GM21526 (cell line): ENCODE results near the gene MCHR1.
"Not testable (repeated sequence)": the region's sequence is repeated elsewhere in the genome, so short reads cannot be mapped to it uniquely, and the experiment has no call there.

Experiments
- ATAC-seq: cut with Tn5 transposase; IDR thresholded peaks from one replicate; pipeline ENCODE4 v1.9.1; 2021; ENCODE audit warnings: moderate library complexity; ENCODE audit not compliant: unreplicated experiment, low FRiP score

MCHR1 gene

DNA sequence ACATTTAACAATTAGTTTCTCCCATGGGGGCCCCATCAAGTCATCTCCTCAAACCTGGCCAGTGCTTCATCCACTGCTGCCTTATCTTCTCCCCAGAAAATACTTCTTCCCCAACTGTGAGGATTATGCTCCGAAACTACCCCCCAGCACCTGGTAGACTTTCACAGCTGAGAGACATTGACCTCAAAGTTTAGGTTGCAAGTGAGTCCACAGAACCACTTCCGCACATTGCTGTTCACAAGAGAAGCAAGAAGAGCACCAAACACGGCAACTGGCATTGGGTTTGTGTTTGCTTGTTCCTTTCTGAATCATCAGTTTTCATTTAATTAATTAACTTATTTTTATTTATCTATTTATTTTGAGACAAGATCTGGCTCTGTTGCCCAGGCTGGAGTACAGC lies 6.1 kb downstream of the MCHR1 start:
- no peak for ATAC-seq

DNA sequence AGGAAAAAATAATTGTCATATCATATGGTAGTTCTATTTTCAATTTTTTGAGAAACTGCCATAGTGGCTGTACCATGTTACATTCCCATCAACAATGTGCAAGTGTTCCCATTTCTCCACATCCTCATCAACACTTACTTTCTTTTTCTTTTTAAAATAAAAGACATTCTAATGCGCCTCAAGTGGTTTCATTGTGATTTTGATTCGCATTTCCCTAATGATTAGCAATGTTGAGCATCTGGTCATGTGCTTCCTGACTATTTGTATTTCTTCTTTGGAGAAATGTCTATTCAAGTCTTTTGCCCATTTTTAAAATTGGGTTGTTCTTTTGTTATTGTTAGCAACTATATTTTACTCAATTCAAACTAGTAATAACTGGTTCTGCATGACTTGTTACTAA lies 8.4 kb downstream of the MCHR1 start:
- no peak for ATAC-seq

DNA sequence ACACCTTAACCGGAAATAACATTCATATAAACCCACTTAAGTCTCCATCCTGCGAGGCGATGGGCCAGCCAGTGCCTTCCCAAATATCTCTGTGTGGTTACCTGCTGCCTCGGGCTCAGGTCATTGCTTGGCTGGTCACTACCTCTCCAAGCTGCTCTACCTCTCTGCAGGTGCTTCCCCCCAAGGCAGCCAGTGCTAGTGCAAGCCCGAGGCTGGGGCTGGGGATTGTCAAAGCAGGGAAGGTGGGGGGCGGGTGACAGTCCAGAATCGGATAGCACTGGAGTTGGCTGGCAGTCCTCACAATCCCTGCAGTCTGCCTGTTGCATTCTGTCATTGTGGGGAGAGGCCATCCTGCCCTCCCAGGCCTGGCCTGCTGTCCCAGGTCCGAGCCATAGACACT lies 11.1 kb downstream of the MCHR1 start:
- ATAC-seq: no peak

DNA sequence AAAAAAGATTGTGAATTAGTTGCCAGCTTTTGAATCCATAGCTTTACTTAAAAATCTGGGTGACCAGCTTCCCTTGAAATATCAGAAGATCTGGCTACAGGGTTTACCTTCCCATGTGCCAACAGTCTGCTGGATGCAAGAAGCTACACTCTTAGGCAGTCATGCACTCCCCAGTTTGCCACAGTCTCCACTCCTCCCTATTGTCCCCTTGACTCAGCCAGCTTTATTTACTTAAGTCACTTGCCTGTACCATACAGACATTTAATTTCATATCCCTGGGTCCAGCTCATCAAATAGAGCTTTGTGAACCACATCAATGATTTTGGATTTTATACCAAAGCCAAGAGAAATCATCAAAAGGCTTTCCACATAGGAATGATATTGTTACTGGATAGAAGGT lies 12.2 kb downstream of the MCHR1 start:
- ATAC-seq: no peak

DNA sequence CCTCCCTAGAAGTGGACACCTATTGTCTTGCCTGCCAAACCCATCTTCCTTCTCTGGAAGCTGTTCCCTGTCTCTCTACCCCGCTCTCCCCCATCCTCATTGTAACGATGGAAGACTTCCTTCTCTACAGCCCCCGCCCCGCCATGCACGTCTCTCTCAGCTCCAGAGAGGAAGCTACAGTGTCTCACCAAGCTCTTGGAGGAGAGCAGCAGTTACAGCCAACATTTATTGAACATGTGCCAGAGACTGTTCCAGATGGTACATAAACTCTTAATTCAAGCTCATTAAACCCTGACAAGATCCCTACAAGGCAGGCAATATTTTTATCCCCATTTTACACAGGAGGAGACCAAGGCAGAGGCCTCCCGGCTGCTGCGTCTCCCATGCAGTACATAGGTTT lies 15.1 kb downstream of the MCHR1 start:
- ATAC-seq: no peak

DNA sequence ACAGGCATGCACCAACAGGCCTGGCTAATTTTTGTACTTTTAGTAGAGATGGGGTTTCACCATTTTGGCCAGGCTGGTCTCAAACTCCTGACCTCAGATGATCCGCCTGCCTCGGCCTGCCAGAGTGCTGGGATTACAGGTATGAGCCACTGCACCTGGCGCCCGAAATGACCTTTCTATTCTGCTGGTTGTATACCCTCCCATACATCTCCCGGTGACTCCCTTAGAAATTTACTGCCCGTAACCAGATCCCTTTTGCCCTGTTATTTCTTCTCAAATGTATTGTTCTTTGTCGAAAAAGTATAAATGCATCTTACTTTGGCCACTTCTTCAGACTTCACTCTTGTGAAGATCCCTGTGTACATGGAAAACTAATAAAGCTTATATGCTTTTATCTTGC lies 22.0 kb downstream of the MCHR1 start:
- no peak for ATAC-seq

DNA sequence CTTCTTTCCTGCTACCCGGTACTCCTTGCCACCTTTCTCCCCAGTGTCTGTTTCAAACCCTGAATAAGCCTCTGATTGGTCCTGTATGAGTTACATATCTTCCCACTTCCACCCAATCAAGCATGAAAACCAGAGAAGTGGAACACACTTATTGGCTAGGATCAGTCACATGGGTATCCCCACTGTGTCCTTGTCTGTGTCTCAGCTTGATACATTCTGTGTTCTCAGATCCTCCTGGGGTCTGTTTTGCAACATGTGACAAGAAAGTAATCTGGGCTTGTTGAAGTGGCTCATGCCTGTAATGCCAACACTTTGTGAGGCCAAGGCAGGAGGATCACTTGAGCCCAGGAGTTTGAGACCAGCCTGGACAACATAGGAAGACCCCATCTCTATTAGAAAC lies 23.9 kb downstream of the MCHR1 start:
- no peak for ATAC-seq

DNA sequence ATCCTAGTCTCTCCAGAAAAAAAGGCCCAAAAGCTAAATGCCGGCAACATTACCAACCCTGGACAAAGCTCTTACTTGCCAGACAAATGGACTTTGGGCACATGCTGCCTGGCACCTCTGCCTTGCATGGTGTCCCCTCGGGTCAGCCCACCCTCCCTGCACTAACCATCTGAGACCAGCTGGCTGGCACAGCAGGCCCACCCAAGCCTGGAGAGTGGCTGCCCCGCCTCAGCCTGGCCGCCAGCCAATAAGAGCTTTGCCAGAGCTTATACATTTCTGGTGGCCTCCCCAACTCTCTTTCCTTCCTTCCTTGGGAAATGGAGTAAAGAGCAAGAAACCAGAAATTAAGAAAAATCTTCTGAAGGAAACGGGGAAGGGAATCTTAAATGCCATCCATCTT lies 24.5 kb downstream of the MCHR1 start:
- no peak for ATAC-seq

DNA sequence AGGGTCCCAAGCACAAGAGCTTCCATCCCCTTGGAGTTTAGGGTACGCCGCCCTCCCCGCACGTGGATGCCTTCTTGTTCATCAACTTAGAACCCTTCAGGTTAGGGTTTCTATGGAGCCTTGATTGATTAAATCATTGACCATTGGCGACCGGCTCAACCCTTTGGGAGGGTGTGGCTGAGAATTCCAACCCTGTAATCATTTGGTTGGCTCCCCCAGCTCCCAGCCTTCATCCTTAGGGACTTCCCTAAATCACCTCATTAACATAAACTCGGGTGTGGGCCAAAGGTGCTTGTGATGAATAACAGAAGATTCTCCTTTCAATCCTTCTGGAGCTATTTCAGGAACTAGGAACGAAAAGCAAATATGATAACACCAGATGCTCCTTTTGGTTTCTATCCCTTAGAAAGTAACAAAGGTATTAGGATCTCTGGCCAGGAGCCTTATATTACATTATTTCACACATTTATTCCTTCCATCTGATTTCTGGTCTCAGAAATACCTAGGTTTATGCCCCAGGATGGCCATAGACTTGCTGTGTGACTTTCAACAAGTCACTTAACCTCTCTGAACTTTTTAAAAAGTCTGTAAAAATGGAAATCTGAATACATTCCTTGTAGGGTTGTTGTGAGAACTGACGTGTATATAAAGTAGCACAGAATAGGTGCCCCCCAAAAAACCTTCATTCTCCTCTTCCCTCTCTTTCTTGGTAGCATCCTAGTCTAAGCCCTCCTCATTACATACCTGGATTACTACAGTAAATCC lies 26.8 kb downstream of the MCHR1 start:
- ATAC-seq: no peak

DNA sequence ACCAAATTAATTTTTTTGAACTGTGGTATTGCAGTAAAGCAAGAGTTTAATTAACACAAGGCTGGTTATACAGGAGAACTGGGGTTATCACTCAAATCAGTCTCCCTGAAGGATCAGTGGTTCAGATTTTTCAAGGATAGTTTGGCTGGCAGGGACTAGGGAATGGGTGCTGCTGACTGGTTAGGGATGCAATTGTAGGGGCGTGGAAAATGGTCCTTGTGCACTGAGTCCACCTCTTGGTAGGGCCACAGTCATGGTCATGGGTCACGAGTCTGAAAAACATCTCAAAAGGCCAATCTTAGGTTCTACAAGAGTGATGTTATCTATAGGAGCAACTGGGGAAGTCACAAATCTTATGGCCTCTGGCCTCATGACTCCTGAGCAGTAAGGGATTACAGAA lies 27.9 kb downstream of the MCHR1 start:
- ATAC-seq: no peak

DNA sequence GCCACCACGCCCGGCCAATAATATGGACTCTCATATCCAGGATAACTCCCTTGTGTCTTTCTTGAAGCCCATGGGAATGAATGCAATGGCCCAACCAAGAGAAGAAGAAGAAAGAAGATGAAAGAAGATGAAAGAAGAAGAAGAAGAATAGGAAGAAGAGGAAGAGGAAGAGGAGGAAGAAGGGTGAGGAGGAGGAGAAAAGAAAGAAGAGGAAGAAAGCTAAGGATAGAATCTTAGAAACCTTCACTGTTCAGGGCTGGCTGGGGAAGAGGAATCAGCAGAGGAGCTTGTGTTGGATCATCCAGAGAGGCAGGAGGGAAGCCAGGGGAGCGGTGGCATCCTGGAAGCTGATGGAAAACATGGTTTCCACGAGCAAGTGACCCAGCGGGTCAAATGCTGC lies 28.9 kb downstream of the MCHR1 start:
- no peak for ATAC-seq

DNA sequence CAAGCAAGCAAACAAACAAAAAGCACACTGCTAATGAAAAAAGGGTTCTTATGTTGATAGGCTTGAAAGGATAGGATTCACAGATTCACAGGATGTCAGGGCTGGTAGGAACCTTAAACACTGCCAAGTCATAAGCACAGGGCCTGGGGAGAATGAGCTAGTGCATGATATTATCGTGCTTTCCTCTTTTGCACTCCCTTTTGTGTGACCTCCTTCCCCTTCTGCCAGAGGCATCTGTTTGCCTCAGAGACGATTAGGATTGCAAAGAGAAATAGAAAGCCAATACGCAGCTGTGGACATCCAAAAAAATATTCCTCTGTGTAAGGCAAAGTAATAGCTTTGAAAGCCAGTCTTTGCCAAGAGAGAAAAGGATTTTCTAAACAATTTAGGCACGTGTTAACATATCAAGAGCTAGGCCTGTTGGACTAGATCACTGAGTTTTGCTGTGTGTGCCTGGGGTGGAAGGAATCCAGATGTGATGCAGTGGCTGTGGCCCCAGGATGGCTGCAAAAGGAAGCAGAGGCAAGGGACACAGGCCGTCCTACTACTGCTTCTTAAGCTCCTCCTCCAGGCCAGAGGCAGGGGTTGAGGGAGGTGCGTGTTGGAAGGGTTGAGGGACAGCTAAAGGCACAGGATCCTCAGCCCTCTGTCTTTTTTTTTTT lies 30.6 kb downstream of the MCHR1 start:
- ATAC-seq: no peak

DNA sequence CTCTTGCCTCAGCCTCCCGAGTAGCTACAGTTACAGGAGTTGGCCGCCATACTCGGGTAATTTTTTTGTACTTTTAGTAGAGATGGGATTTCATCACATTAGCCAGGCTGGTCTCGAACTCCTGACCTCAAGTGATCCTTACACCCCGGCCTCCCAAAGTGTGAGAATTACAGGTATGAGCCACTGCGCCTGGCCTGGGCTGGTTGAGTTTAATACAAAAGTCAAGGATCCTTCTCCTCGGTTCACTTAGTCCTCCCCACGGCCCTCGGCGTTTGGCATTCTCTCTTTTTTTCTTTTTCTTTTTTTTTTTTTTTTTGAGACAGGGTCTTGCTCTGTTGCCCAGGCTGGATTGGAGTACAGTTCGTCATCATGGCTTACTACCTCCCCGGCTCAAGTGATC lies 33.0 kb downstream of the MCHR1 start:
- ATAC-seq: no peak

DNA sequence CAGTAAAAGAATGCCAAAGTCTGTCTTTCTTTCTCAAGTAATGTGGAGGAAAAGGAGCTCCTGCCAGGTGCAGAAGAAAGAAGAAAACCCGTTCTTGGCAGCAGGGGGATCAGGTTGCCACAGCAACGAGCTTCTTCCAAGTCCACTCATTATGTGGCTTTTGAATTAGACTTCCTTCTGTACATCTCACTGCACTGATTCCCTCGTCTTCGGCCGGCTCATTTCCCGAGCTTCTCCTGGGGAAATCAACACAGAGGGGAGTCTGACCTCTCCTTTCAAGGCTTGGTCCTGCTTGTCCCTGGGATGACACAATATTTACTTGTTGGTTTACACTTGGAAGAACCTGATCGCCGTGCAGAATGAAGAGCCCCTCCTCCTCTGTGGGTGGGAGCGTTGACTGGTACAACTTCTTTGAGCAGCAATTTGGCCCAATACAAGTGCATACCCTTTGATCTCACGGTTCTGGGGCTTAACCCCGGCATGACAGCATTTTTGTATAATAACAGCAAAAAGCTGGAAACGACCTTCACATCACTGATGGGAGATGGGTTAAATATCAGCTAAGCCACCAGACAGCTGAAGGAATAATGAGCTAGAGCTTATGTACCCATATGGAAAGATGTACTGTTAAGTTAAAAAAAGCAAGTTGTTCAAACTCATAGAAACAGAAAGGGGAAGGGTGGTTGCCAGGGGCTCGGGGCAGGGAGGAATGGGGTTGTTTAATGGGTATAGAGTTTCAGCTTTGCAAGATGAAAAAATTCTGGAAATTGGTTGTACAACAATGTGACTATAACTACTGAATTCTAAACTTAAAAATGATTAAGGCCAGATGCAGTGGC lies 35.4 kb downstream of the MCHR1 start:
- ATAC-seq: no peak

DNA sequence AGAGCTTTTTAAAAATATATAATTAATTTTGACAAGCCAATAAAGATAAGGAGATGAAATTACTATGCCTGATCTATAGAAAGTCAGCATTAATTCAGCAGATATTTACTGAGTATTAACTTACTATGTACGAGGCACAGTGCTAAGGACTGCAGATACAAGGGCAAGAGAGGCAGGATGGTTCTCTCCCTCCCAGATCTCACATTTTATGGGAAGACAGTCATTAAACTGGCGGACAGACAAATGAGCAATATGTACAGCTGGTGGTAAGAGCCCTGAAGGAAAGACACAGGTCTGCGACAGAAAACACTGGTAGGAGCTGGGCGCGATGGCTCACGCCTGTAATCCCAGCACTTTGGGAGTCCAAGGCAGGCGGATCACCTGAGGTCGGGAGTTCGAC lies 36.8 kb downstream of the MCHR1 start:
- no peak for ATAC-seq

DNA sequence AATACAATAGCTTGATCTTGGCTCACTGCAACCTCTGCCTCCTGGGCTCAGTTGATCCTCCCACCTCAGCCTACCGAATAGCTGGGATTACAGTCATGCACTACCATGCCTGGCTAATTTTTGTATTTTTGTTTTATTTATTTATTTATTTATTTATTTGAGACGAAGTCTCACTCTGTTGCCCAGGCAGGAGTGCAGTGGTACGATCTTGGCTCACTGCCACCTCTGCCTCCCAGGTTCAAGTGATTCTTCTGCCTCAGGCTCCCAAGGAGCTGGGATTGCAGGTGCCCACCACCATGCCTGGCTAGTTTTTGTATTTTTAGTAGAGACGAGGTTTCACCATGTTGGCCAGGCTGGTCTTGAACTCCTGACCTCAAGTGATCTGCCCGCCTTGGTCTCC lies 38.4 kb downstream of the MCHR1 start:
- ATAC-seq: not testable (repeated sequence)

DNA sequence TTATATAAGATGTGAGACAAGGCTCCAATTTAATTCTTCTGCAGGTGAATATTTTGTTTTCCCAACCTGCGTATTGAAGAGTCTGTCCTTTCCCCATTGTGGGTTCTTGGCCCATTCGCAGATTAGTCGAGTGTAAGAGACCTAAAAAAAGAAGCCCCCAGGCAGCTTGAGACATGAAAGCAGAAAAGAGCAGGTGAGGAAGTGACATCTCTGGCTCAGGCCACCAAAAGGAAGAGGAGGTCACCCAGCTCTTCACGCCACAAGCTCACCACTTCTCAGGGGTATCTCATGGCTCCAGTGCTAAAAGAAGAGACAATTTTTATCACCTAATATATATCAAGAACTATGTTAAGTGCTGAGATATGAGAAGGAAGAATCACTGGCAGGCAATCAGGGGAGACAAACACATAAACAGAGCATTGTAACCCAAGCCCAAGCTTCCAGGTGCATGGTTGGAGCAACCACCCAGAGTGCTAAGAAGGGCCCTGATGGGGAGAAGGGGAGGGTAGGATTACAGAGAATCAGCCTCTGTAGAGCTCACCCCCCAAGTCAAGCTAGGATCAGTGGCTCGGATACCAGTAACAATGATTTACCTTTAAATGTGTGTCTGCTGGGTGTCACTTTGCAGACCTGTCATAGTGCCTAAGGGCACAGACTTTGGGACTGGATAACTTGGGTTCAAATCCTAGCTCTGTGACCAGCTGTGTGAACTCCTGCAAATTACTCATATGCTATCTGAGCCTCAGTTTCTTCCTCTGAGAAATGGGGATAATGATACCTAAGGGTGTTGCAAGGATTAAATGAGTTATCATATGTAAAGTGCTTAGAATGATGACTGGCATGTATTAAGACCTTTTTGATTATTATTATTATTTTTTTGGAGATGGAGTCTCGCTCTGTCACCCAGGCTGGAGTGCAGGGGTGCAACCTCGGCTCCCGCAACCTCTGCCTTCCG lies 39.2 kb downstream of the MCHR1 start:
- no peak for ATAC-seq

DNA sequence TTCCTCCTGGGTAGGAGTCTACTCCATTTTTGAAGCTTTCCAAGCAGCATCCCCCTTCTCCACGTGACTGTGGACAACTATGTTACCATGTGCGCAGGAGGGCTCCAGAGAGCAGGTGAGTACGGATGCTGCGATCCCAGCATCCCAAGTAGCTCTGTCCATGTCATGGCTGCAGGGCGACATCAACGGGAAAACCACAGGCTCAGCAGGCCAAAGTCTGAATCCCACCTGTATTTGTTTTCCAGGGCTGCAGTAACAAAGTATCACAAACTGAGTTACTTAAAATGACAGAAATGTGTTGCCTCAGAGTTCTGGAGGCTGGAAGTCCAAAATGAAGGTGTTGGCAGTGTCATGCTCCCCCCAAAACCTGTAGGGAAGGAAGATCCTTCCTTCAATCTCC lies 40.3 kb downstream of the MCHR1 start:
- ATAC-seq: no peak

DNA sequence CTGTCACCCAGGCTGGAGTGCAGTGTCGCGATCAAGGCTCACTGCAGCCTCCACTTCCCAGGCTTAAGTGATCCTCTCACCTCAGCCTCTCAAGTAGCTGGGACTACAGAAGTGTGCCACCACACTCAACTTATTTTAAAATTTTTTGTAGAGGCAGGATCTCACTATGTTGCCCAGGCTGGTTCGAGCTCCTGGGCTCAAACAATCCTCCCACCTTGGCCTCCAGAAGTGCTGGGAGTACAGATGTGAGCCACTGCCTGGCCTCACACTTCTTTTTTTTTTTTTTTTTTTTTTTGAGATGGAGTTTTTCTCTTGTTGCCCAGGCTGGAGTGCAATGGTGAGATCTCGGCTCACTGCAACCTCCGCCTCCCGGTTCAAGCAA lies 40.9 kb downstream of the MCHR1 start:
- not testable (repeated sequence) for ATAC-seq

DNA sequence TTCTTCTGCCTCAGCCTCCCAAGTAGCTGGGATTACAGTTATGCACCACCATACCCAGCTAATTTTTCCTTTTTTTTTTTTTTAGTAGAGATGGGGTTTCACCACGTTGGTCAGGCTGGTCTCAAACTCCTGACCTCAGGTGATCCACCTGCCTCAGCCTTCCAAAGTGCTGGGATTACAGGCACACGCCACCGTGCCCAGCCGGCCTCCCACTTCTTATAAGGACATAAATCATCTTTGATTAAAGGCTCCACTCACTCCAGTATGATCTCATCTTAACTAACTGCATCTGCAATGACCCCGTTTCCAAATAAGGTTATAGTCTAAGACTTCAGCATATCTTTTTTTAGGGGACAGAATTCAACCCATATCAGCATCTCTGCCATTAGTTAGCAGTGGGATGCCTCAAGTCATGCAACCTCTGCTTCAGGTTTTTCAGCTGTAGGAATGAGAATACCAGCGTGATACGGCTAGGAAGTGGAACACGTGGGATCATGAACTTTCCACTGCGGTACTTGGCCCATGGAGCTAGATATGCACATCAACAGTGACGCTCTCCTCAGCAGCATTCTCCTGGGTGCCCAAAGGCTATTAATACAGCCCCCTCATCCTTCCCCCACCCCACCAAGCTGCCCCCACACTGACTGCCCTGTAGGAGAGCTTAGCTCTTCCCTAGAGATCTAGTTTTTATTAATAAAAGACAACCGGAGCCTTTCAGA lies 41.4 kb downstream of the MCHR1 start:
- ATAC-seq: no peak
